ENCODE data around the gene RGS9. TPM values are rescaled to one million over a fixed set of nuclear protein-coding genes. Genes with fewer than 3 reads are reported as not detected.

RGS9 gene
- polyA plus RNA-seq, 4 donors: 2.4 to 4.7 (median 3.7) TPM

DNA sequence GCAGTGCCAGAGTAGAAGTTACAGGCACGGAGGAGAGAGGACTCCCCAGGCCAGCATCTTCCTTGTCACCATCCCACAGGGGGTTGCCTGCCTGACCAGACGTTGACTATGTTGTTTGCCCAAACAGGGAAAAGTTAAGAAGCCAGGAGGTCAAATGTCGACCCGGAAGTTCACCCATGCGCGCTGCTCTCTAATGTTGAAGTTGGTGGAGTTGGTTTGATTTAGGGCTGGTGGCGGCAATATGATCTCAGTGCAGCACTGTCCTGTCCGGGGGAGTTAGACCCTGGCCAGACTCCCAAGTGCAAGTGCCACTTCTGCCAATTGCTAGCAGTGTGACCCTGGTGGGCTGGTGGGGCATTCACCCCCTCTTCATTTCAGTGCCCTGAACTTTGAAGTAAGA lies 30.4 kb downstream of the RGS9 start:
- no peak for DNase-seq
- 87 to 90% (median 88%) methylated on average over 8 of the region's 8 CpGs for WGBS, 3 donors
- H3K36me3 ChIP-seq (ENCODE audit: control insufficient read depth in 3 of 3, insufficient read depth in 2 of 3, low read depth in 1 of 3, low read length in 3 of 3): no peaks in the 10 kb centered on the region
- H3K9me3 ChIP-seq (ENCODE audit: control insufficient read depth in 2 of 2, insufficient read depth in 1 of 2, low read depth in 1 of 2, low read length in 1 of 2): no peaks in the 10 kb centered on the region
- no peaks in the 10 kb centered on the region for H3K27me3 ChIP-seq (ENCODE audit: control insufficient read depth in 3 of 3, insufficient read depth in 3 of 3, low read length in 3 of 3)
- H3K4me3 ChIP-seq (ENCODE audit: low read depth in 1 of 3, low read length in 3 of 3): no peak overlapping the region
- H3K27ac ChIP-seq (ENCODE audit: low read depth in 1 of 3, low read length in 2 of 3): no peak overlapping the region
- FAIRE-seq: no peak
- no peaks in the 10 kb centered on the region for H3K4me1 ChIP-seq (ENCODE audit: control insufficient read depth in 3 of 3, insufficient read depth in 2 of 3, low read depth in 1 of 3, low read length in 2 of 3)

GRCh38 chr17:65169691-65170090 lies 32.5 kb downstream of the RGS9 start:
- Histone ChIP-seq H3K27ac (ENCODE audit: low read depth in 1 of 3, low read length in 2 of 3) (no peak overlapping the region), H3K27me3 (ENCODE audit: control insufficient read depth in 3 of 3, insufficient read depth in 3 of 3, low read length in 3 of 3) (no peaks in the 10 kb centered on the region), H3K4me3 (ENCODE audit: low read depth in 1 of 3, low read length in 3 of 3) (no peak overlapping the region), H3K9me3 (ENCODE audit: control insufficient read depth in 2 of 2, insufficient read depth in 1 of 2, low read depth in 1 of 2, low read length in 1 of 2) (no peaks in the 10 kb centered on the region), H3K4me1 (ENCODE audit: control insufficient read depth in 3 of 3, insufficient read depth in 2 of 3, low read depth in 1 of 3, low read length in 2 of 3) (no peaks in the 10 kb centered on the region), H3K36me3 (ENCODE audit: control insufficient read depth in 3 of 3, insufficient read depth in 2 of 3, low read depth in 1 of 3, low read length in 3 of 3) (no peaks in the 10 kb centered on the region)
- no peak for FAIRE-seq
- DNase-seq: no peak
- WGBS, 3 donors: 77 to 97% (median 91%) methylated on average over 3 of the region's 3 CpGs

DNA sequence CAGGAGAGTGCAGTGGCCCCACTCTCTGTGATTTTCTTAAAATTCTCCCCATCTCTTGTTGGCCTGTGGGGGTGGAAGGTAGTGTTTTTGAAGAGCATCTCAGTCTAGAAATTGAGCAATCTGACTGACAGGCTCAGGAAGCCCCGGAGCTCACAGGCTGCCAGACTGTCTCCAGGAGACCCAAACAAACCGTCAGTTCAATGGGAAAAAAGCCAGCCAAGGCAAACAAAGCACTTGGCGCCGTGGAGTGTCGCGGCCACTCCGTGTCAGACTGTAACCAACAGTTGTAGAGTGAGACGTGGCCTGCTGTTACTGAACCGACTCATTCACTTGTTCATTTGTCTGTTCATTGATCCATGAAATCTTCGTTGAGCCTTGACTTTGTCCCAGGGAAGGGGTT lies 33.7 kb downstream of the RGS9 start:
- no peak for FAIRE-seq
- whole genome bisulfite sequencing, 3 donors: 62 to 73% (median 65%) methylated on average over 10 of the region's 10 CpGs
- no peaks in the 10 kb centered on the region for H3K4me1 ChIP-seq (ENCODE audit: control insufficient read depth in 3 of 3, insufficient read depth in 2 of 3, low read depth in 1 of 3, low read length in 2 of 3)

GRCh38 chr17:65171752-65172151 lies 34.6 kb downstream of the RGS9 start:
- 62 to 75% (median 62%) methylated on average over 4 of the region's 4 CpGs for WGBS, 3 donors
- FAIRE-seq: no peak

More for the DNA sequence above, 33.7 kb downstream of the RGS9 start:
- Histone ChIP-seq H3K9me3 (ENCODE audit: control insufficient read depth in 2 of 2, insufficient read depth in 1 of 2, low read depth in 1 of 2, low read length in 1 of 2) (no peaks in the 10 kb centered on the region), H3K27me3 (ENCODE audit: control insufficient read depth in 3 of 3, insufficient read depth in 3 of 3, low read length in 3 of 3) (no peaks in the 10 kb centered on the region), H3K36me3 (ENCODE audit: control insufficient read depth in 3 of 3, insufficient read depth in 2 of 3, low read depth in 1 of 3, low read length in 3 of 3) (no peaks in the 10 kb centered on the region), H3K4me3 (ENCODE audit: low read depth in 1 of 3, low read length in 3 of 3) (no peak overlapping the region), H3K27ac (ENCODE audit: low read depth in 1 of 3, low read length in 2 of 3) (no peak overlapping the region)
- no peak for DNase-seq

GRCh38 chr17:65172496-65173136 lies 35.4 kb downstream of the RGS9 start:
- Histone ChIP-seq H3K9me3 (ENCODE audit: control insufficient read depth in 2 of 2, insufficient read depth in 1 of 2, low read depth in 1 of 2, low read length in 1 of 2) (no peaks in the 10 kb centered on the region), H3K27ac (ENCODE audit: low read depth in 1 of 3, low read length in 2 of 3) (no peak overlapping the region), H3K4me3 (ENCODE audit: low read depth in 1 of 3, low read length in 3 of 3) (no peak overlapping the region), H3K27me3 (ENCODE audit: control insufficient read depth in 3 of 3, insufficient read depth in 3 of 3, low read length in 3 of 3) (no peaks in the 10 kb centered on the region), H3K36me3 (ENCODE audit: control insufficient read depth in 3 of 3, insufficient read depth in 2 of 3, low read depth in 1 of 3, low read length in 3 of 3) (no peaks in the 10 kb centered on the region), H3K4me1 (ENCODE audit: control insufficient read depth in 3 of 3, insufficient read depth in 2 of 3, low read depth in 1 of 3, low read length in 2 of 3) (no peaks in the 10 kb centered on the region)
- 90 to 92% (median 91%) methylated on average over 11 of the region's 11 CpGs for WGBS, 3 donors
- FAIRE-seq (no peak), DNase-seq (no peak)

More at GRCh38 chr17:65171752-65172151, 34.6 kb downstream of the RGS9 start:
- Histone ChIP-seq H3K4me1 (ENCODE audit: control insufficient read depth in 3 of 3, insufficient read depth in 2 of 3, low read depth in 1 of 3, low read length in 2 of 3) (no peaks in the 10 kb centered on the region), H3K36me3 (ENCODE audit: control insufficient read depth in 3 of 3, insufficient read depth in 2 of 3, low read depth in 1 of 3, low read length in 3 of 3) (no peaks in the 10 kb centered on the region), H3K27ac (ENCODE audit: low read depth in 1 of 3, low read length in 2 of 3) (no peak overlapping the region), H3K4me3 (ENCODE audit: low read depth in 1 of 3, low read length in 3 of 3) (no peak overlapping the region), H3K27me3 (ENCODE audit: control insufficient read depth in 3 of 3, insufficient read depth in 3 of 3, low read length in 3 of 3) (no peaks in the 10 kb centered on the region), H3K9me3 (ENCODE audit: control insufficient read depth in 2 of 2, insufficient read depth in 1 of 2, low read depth in 1 of 2, low read length in 1 of 2) (no peaks in the 10 kb centered on the region)
- DNase-seq: no peak

DNA sequence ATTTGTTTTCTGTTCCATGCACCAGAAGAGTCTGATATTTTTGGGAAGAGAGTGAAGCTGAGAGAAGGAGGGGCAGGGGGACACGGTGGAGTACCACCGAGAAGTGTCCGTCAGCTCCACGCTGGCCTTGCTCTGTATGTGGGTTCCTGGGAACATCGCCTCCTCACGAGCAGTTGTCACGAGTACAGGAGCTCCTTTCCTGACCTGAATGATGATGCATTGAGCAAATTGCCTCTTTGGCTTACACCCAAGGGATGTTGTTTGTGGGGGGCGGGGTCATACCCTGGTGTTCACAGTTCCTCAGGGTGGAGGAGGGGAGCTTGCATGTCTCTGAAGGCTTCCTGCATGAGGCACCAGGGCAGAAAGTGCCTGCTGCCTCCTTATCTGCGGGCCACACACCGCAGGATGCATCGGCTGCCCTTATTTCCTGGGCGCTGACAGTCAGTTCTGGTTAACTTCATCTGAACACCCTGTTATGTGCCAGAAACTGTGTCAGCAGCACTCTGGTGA lies 36.2 kb downstream of the RGS9 start:
- no peaks in the 10 kb centered on the region for H3K9me3 ChIP-seq (ENCODE audit: control insufficient read depth in 2 of 2, insufficient read depth in 1 of 2, low read depth in 1 of 2, low read length in 1 of 2)
- DNase-seq (peak; percentile 26 to 59), FAIRE-seq (no peak)
- no peaks in the 10 kb centered on the region for H3K27me3 ChIP-seq (ENCODE audit: control insufficient read depth in 3 of 3, insufficient read depth in 3 of 3, low read length in 3 of 3)
- no peaks in the 10 kb centered on the region for H3K36me3 ChIP-seq (ENCODE audit: control insufficient read depth in 3 of 3, insufficient read depth in 2 of 3, low read depth in 1 of 3, low read length in 3 of 3)
- no peak overlapping the region for H3K27ac ChIP-seq (ENCODE audit: low read depth in 1 of 3, low read length in 2 of 3)
- no peaks in the 10 kb centered on the region for H3K4me1 ChIP-seq (ENCODE audit: control insufficient read depth in 3 of 3, insufficient read depth in 2 of 3, low read depth in 1 of 3, low read length in 2 of 3)
- WGBS, 3 donors: 25 to 39% (median 29%) methylated on average over 12 of the region's 12 CpGs
- no peak overlapping the region for H3K4me3 ChIP-seq (ENCODE audit: low read depth in 1 of 3, low read length in 3 of 3)

DNA sequence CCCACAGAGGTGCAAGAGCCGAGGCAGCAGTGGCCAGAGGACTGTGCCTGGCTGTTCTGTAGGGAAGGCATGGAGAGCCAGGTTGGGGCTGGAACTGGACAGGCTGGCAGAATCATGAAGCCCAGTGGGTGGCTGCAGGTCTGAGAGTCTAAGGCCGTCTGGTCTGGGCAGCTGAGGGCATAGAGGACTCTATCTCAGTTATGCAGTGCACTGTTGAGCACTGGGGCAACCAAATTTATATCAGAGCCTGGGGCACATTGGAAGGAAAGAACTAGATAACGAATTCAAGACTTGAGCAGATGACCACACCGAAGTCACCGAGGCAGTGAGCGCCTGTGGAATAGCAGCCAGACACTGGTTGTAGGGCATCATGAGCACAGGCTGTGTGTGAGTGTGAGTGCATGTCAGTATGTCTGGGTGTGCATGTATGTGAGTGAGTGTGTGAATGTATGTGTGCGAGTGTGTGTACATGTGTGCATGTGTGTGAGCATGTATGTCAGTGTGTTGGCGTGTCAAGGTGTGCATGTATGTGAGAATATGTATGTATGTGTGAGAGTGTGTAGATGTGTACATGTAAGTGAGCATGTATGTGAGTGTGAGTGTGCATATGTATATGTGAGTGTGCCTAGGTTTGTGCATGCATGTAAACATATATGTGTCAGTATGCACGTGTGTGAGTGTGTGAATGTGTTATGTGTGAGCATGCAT lies 37.0 kb downstream of the RGS9 start:
- H3K27me3 ChIP-seq (ENCODE audit: control insufficient read depth in 3 of 3, insufficient read depth in 3 of 3, low read length in 3 of 3): no peaks in the 10 kb centered on the region
- no peak overlapping the region for H3K27ac ChIP-seq (ENCODE audit: low read depth in 1 of 3, low read length in 2 of 3)
- DNase-seq (no peak), FAIRE-seq (no peak)
- 90 to 93% (median 92%) methylated on average over 9 of the region's 9 CpGs for WGBS, 3 donors
- H3K36me3 ChIP-seq (ENCODE audit: control insufficient read depth in 3 of 3, insufficient read depth in 2 of 3, low read depth in 1 of 3, low read length in 3 of 3): no peaks in the 10 kb centered on the region
- H3K4me1 ChIP-seq (ENCODE audit: control insufficient read depth in 3 of 3, insufficient read depth in 2 of 3, low read depth in 1 of 3, low read length in 2 of 3): no peaks in the 10 kb centered on the region
- no peaks in the 10 kb centered on the region for H3K9me3 ChIP-seq (ENCODE audit: control insufficient read depth in 2 of 2, insufficient read depth in 1 of 2, low read depth in 1 of 2, low read length in 1 of 2)
- no peak overlapping the region for H3K4me3 ChIP-seq (ENCODE audit: low read depth in 1 of 3, low read length in 3 of 3)

GRCh38 chr17:65174974-65175373 lies 37.8 kb downstream of the RGS9 start:
- Histone ChIP-seq H3K4me3 (ENCODE audit: low read depth in 1 of 3, low read length in 3 of 3) (no peak overlapping the region), H3K4me1 (ENCODE audit: control insufficient read depth in 3 of 3, insufficient read depth in 2 of 3, low read depth in 1 of 3, low read length in 2 of 3) (no peaks in the 10 kb centered on the region), H3K9me3 (ENCODE audit: control insufficient read depth in 2 of 2, insufficient read depth in 1 of 2, low read depth in 1 of 2, low read length in 1 of 2) (no peaks in the 10 kb centered on the region), H3K27ac (ENCODE audit: low read depth in 1 of 3, low read length in 2 of 3) (no peak overlapping the region), H3K36me3 (ENCODE audit: control insufficient read depth in 3 of 3, insufficient read depth in 2 of 3, low read depth in 1 of 3, low read length in 3 of 3) (no peaks in the 10 kb centered on the region), H3K27me3 (ENCODE audit: control insufficient read depth in 3 of 3, insufficient read depth in 3 of 3, low read length in 3 of 3) (no peaks in the 10 kb centered on the region)
- DNase-seq (no peak), FAIRE-seq (no peak)
- WGBS, 3 donors: 65 to 83% (median 71%) methylated on average over 2 of the region's 2 CpGs

Measured in small intestine (tissue), 7 donors.